Measurements from ENCODE around the gene CD48. TPM values are rescaled to one million over a fixed set of nuclear protein-coding genes. Genes with fewer than 3 reads are reported as not detected.

The CD48 gene
- total RNA-seq, 1 donor from 2014 or later = not detected

- Mint-ChIP-seq H3K4me1 (ENCODE audit: low read depth, unreplicated experiment) (peaks cover 7% of the 10 kb centered on the region), H3K27me3 (ENCODE audit: unreplicated experiment) (peaks cover 2% of the 10 kb centered on the region), H3K4me3 (ENCODE audit: unreplicated experiment) (no peak overlapping the region), H3K9me3 (ENCODE audit: unreplicated experiment) (peaks cover 3% of the 10 kb centered on the region), H3K27ac (ENCODE audit: unreplicated experiment) (no peak overlapping the region), H3K36me3 (ENCODE audit: unreplicated experiment) (no peaks in the 10 kb centered on the region)
- DNase-seq = no peak
- TF ChIP-seq CTCF (IDR thresholded peaks at IDR 0.05; ENCODE audit: partially characterized antibody, unreplicated experiment) = no peak
Observed at GRCh38 chr1:160645386-160646130, 66.1 kb downstream of the CD48 start.

- no peaks in the 10 kb centered on the region for H3K36me3 Mint-ChIP-seq (ENCODE audit: unreplicated experiment)
- H3K4me1 Mint-ChIP-seq (ENCODE audit: low read depth, unreplicated experiment) = peaks cover 7% of the 10 kb centered on the region
- no peak overlapping the region for H3K4me3 Mint-ChIP-seq (ENCODE audit: unreplicated experiment)
- H3K27me3 Mint-ChIP-seq (ENCODE audit: unreplicated experiment) = peaks cover 2% of the 10 kb centered on the region
- H3K27ac Mint-ChIP-seq (ENCODE audit: unreplicated experiment) = no peak overlapping the region
- no peak for DNase-seq
- H3K9me3 Mint-ChIP-seq (ENCODE audit: unreplicated experiment) = peaks cover 3% of the 10 kb centered on the region
- TF ChIP-seq CTCF (IDR thresholded peaks at IDR 0.05; ENCODE audit: partially characterized antibody, unreplicated experiment) = no peak
Observed at GRCh38 chr1:160644399-160644798, 67.2 kb downstream of the CD48 start.

GRCh38 chr1:160643138-160643537 is 68.5 kb downstream of the CD48 start:
- no peak for TF ChIP-seq CTCF (IDR thresholded peaks at IDR 0.05; ENCODE audit: partially characterized antibody, unreplicated experiment)
- Mint-ChIP-seq H3K4me1 (ENCODE audit: low read depth, unreplicated experiment) (peaks cover 7% of the 10 kb centered on the region), H3K27ac (ENCODE audit: unreplicated experiment) (no peak overlapping the region)

GRCh38 chr1:160642281-160642644 is 69.4 kb downstream of the CD48 start:
- peaks cover 3% of the 10 kb centered on the region for H3K9me3 Mint-ChIP-seq (ENCODE audit: unreplicated experiment)
- no peaks in the 10 kb centered on the region for H3K36me3 Mint-ChIP-seq (ENCODE audit: unreplicated experiment)
- DNase-seq = no peak
- peaks cover 4% of the 10 kb centered on the region for H3K4me1 Mint-ChIP-seq (ENCODE audit: low read depth, unreplicated experiment)
- TF ChIP-seq CTCF (IDR thresholded peaks at IDR 0.05; ENCODE audit: partially characterized antibody, unreplicated experiment) = no peak
- no peak overlapping the region for H3K4me3 Mint-ChIP-seq (ENCODE audit: unreplicated experiment)
- H3K27ac Mint-ChIP-seq (ENCODE audit: unreplicated experiment) = no peak overlapping the region
- H3K27me3 Mint-ChIP-seq (ENCODE audit: unreplicated experiment) = no peaks in the 10 kb centered on the region

More at GRCh38 chr1:160643138-160643537, 68.5 kb downstream of the CD48 start:
- no peaks in the 10 kb centered on the region for H3K36me3 Mint-ChIP-seq (ENCODE audit: unreplicated experiment)
- DNase-seq = no peak
- H3K9me3 Mint-ChIP-seq (ENCODE audit: unreplicated experiment) = peaks cover 3% of the 10 kb centered on the region
- H3K4me3 Mint-ChIP-seq (ENCODE audit: unreplicated experiment) = no peak overlapping the region
- H3K27me3 Mint-ChIP-seq (ENCODE audit: unreplicated experiment) = no peaks in the 10 kb centered on the region

Measured in glutamatergic neuron (in vitro differentiated cells).